Brain pericyte (primary cell): ENCODE results near the gene SENP8.
"Not testable (repeated sequence)": the region's sequence is repeated elsewhere in the genome, so short reads cannot be mapped to it uniquely, and the experiment has no call there.

Experiments
- DNase-seq: peaks from one replicate; pipeline ENCODE4 v3.0.0-alpha.2; 2012; ENCODE audit warnings: low read depth, low spot score

The SENP8 gene

DNA sequence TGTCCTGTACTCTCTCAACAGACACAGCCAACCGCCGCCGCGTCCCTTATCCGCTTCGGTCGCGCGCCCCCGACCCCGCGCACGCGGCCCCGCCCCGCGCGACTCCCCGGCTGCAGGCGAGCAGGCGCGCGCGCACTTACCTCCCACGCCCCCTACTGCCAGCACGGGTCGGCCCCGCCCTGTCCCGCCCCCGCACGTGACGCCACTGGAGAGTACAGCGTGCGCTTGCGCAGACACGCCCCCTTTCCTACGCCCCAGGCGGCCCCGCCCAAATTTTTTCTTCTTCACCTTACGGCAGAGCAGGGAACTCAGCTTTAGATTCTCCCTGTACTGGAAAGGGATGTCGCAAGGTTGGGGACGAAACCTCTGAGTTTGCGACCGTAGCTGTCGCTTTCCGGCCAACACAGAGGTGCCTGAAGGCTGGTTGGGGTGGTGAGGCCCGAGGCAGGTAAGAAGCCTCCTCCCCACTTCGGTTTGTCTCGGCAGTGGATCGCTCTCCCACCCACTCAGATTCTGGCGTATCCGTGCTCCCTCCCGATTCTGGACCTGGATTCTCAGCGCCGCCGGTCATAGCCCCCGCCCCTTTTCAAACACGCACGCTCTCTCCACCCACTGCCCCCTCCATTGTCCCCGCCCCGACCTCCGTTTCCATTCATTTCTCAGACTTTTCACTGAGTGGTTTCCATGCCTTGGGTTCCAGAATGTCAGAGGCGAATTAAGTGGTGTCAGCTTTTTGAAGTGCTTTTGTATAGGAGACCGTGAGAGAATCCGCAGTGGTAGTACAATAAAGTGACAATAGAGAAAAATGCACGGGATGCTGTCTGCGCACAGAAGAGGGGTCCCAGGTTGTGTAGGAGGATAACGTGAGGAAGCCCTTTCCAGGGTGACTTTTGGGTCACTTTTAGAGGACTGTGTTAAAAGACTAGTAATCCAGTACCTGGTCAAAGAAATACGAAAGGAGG is at the start of gene SENP8, which contains the start of gene MYO9A:
Gene SENP8, plus strand, starts transcription at position 387 of the 962 bp plus-strand sequence. CDS start 21,221 bp downstream, outside the sequence.
Gene MYO9A, minus strand, starts transcription at position 134 of the 962 bp plus-strand sequence. CDS start 71,587 bp downstream, outside the sequence.
- peak; percentile 95 for DNase-seq

DNA sequence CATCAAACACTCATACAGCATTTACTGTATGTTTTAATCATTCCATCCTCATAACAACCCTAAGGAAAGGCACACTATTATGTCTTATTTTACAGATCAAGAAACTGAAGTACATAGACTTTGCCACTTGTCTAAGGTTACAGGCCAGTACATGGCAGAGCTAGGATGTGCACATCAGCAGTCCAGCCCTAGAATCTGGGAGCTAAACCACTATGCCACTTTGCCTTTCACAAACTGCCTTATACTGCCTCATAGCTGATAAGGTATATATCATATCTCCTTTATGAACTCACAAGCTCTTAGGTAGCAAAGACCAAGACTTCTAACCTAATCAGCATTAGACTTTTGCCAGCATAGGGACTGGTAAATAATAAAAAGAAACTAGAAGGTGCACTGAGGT is 49.3 kb upstream of the SENP8 start:
- no peak for DNase-seq

GRCh38 chr15:72070817-72071447 is 47.3 kb upstream of the SENP8 start:
- DNase-seq: no peak

DNA sequence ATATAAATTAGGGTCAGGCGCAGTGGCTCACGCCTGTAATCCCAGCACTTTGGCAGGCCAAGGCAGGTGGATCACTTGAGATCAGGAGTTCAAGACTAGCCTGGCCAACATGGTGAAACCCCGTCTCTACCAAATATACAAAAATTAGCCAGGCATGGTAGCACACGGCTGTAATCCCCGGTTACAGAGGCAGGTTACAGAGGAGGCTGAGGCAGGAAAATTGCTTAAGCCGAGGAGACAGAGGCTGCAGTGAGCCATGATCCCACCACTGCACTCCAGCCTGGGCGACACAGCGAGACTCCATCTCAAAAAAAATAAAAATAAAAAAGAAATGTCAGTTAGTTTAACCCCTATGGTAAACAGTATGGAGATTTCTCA is 46.8 kb upstream of the SENP8 start:
- DNase-seq: not testable (repeated sequence)

GRCh38 chr15:72074335-72075060 is 43.7 kb upstream of the SENP8 start:
- no peak for DNase-seq

- DNase-seq: no peak
Measured at GRCh38 chr15:72077950-72078349, 40.3 kb upstream of the SENP8 start.

- no peak for DNase-seq
Measured at GRCh38 chr15:72078887-72079286, 39.3 kb upstream of the SENP8 start.

DNA sequence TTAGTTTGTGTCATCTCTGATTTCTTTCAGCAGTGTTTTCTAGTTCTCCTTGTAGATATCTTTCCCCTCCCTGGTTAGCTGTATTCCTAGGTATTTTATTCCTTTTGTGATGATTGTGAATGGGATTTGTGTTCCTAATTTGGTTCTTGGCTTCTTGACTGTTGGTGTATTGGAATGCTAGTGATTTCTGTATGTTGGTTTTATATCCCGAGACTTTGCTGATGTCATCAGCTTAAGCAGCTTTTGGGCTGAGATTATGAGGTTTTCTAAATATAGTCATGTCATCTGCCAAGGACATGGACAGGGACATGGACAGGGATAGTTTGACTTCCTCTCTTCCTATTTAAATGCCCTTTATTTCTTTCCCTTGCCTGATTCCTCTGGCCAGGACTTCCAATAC is 36.0 kb upstream of the SENP8 start:
- no peak for DNase-seq

GRCh38 chr15:72086010-72086697 is 32.0 kb upstream of the SENP8 start:
- DNase-seq: no peak

DNA sequence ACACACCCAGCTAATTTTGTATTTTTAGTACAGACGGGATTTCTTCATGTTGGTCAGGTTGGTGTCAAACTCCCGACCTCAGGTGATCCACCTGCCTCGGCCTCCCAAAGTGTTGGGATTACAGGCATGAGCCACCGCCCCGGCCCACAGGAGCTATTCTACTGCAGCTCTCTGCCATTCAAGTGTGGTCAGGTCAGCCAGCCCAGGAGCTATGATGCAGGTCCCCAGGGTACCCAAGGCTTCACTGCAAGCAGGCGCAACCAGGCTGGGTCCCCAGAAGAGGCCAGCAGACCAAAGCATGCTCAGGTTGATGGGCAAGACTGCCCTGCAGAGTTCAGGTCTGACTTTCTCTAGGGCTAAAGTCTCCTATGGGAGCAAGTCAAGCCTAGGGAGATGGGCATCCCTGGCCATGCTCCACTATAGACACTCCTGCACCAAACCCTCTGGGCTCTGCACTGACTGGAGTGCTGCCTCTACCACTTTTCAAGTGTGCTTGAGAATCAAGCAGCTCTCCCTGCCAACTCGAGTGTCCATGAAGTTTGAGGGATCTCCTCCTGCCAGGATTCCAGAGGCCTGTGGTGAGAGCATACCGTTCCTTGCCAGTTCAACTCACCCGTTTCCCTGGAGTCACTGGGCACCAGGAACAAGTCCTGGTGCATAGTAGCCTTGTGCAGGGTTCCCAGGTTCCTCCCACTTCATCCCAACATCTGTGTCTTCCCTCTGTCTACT is 31.1 kb upstream of the SENP8 start:
- DNase-seq: no peak

DNA sequence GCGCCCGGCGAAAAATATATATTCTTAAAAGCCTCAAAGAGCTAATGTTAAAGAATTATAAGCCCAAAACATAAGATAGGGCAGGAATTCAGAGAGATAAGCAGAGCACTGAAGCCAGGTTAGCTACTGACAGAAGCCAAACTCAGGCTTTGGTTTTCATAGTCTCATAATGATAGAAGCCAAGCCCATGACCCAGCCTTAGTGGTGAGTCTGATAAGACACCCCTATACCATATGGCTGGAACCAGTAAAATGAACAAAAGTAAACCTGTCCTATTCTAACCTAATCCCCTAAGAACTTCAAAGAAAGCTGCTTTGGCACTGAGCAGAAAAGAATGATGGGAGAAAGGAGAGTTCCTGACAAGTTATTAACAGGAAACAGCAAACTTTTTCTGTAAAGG is 26.2 kb upstream of the SENP8 start:
- DNase-seq: no peak

- DNase-seq: no peak
Measured at GRCh38 chr15:72092691-72093090, 25.5 kb upstream of the SENP8 start.

GRCh38 chr15:72096796-72097195 is 21.4 kb upstream of the SENP8 start:
- no peak for DNase-seq

DNA sequence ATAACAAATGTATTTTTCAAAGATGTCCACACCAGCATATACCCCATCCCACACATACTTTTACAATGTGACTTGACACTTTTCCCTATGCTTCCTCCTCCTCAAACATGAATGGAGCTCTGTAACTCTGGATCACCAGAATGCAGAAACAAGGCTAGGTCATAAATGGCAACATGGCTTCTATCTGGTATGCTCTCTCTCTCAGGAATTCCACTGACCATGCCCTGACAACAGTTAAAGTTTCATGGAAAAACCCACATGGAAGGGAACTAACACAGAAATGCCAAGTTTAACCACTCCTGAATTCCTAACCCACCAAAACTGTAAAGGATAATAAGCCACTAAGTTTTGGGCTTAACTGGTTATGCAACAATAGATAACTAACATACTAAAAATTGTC is 20.2 kb upstream of the SENP8 start:
- DNase-seq: no peak

DNA sequence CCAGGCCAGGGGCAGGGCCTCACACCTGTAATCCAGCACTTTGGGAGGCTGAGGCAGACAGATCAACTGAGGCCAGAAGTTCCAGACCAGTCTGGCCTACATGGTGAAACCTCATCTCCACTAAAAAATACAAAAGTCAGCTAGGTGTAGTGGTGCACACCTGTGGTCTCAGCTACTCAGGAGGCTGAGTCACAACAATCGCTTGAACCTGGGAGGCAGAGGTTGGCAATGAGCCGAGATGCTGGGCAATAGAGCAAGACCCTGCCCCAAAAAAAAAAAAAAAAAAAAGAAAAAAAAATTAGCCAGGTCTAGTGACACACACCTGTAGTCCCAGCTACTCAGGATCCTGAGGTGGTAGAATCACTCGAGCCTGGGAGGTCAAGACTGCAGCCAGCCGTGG is 19.0 kb upstream of the SENP8 start:
- DNase-seq: no peak

DNA sequence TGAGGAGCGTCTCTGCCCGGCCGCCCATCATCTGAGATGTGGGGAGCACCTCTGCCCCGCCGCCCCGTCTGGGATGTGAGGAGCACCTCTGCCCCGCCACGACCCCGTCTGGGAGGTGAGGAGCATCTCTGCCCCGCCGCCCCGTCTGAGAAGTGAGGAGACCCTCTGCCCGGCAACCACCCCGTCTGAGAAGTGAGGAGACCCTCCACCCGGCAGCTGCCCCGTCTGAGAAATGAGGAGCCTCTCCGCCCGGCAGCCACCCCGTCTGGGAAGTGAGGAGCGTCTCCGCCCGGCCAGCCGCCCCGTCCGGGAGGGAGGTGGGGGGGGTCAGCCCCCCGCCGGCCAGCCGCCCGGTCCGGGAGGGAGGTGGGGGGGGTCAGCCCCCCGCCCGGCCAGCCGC is 17.7 kb upstream of the SENP8 start:
- DNase-seq: not testable (repeated sequence)

DNA sequence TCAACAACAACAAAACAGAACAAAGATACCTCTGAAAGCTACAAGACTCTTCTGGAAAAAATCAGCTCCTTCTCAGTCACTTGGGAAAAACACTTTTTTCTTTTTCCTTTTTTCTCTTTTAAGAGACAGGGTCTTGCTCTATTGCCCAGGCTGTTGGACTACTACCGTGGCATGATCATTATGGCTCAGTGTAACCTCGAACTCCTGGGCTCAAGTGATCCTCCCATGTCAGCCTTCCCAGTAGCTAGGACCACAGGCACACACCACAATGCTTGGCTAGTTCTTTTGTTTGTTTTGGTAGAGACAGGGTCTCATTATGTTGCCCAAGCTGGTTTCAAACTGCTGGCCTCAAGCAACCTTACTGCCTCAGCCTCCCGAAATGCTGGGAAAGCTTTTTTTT is 13.1 kb upstream of the SENP8 start:
- DNase-seq: no peak

- no peak for DNase-seq
Measured at GRCh38 chr15:72106068-72106467, 12.1 kb upstream of the SENP8 start.

DNA sequence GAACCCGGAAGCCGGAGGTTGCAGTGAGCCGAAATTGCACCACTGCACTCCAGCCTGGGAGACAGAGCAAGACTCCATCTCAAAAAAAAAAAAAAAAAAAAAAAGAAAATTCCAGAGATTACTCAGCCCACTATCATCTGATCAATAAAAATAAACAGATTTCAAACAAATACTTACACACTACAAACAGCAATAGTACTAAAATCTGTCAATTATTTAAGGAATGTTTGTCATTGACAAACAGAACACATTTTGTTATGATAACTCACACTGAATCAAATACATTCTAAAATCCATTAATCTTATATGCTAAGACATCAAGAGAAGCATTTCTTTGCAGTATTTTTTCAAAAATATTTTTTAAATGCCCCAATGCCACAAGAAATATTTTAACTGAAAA is 7.8 kb upstream of the SENP8 start:
- DNase-seq: no peak

- DNase-seq: no peak
Measured at GRCh38 chr15:72112116-72112515, 6.1 kb upstream of the SENP8 start.

GRCh38 chr15:72112805-72113204 is 5.4 kb upstream of the SENP8 start:
- no peak for DNase-seq
